ENCODE results near the gene CAMK2G.
"Not testable (repeated sequence)": the region's sequence is repeated elsewhere in the genome, so short reads cannot be mapped to it uniquely, and the experiment has no call there.

Gene CAMK2G

GRCh38 chr10:73892310-73893030 lies 18.1 kb upstream of the CAMK2G start:
- no peaks in the 10 kb centered on the region for H3K27me3 Mint-ChIP-seq
- no peaks in the 10 kb centered on the region for H3K36me3 Mint-ChIP-seq (ENCODE audit: low read depth)
- no peak overlapping the region for H3K27ac Mint-ChIP-seq
- H3K9me3 Mint-ChIP-seq: no peaks in the 10 kb centered on the region
- no peak overlapping the region for H3K4me3 Mint-ChIP-seq
- H3K4me1 Mint-ChIP-seq (ENCODE audit: low read depth): peaks cover 25% of the 10 kb centered on the region

GRCh38 chr10:73891540-73891939 lies 17.2 kb upstream of the CAMK2G start:
- Mint-ChIP-seq H3K36me3 (ENCODE audit: low read depth) (no peaks in the 10 kb centered on the region), H3K27ac (no peak overlapping the region), H3K4me3 (no peak overlapping the region), H3K9me3 (no peaks in the 10 kb centered on the region), H3K27me3 (no peaks in the 10 kb centered on the region), H3K4me1 (ENCODE audit: low read depth) (peaks cover 25% of the 10 kb centered on the region)

GRCh38 chr10:73890830-73891229 lies 16.5 kb upstream of the CAMK2G start:
- not testable (repeated sequence) for H3K36me3 Mint-ChIP-seq (ENCODE audit: low read depth); H3K27me3 Mint-ChIP-seq; H3K27ac Mint-ChIP-seq; H3K4me3 Mint-ChIP-seq; H3K9me3 Mint-ChIP-seq
- peaks cover 25% of the 10 kb centered on the region for H3K4me1 Mint-ChIP-seq (ENCODE audit: low read depth)

GRCh38 chr10:73890261-73890660 lies 15.9 kb upstream of the CAMK2G start:
- Mint-ChIP-seq H3K4me3 (no peak overlapping the region), H3K4me1 (ENCODE audit: low read depth) (peaks cover 21% of the 10 kb centered on the region), H3K27ac (no peak overlapping the region), H3K27me3 (no peaks in the 10 kb centered on the region), H3K9me3 (no peaks in the 10 kb centered on the region), H3K36me3 (ENCODE audit: low read depth) (no peaks in the 10 kb centered on the region)

GRCh38 chr10:73889416-73889815 lies 15.1 kb upstream of the CAMK2G start:
- not testable (repeated sequence) for H3K4me3 Mint-ChIP-seq; H3K27me3 Mint-ChIP-seq; H3K36me3 Mint-ChIP-seq (ENCODE audit: low read depth); H3K9me3 Mint-ChIP-seq; H3K27ac Mint-ChIP-seq
- peaks cover 15% of the 10 kb centered on the region for H3K4me1 Mint-ChIP-seq (ENCODE audit: low read depth)

DNA sequence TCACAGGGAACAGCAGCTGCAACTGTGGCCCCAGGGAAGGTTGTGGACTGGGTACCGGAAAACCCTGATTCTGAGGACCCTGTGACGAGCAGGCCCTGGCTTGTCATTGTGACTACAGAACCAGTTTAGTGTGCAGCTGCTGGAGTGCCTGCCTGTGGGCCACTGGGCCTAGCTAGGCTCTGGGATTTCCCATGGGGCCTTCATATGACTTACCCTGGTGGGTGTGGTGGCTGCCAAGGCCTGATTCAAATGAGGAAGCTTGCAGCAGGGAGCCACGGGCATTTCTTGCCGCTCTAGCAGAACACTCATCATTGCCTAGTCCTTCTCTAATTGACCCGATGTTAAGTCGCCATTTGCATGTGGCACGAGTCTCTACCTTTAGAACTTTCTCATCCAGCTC lies 14.7 kb upstream of the CAMK2G start:
- no peak overlapping the region for H3K4me3 Mint-ChIP-seq
- H3K27me3 Mint-ChIP-seq: no peaks in the 10 kb centered on the region
- H3K36me3 Mint-ChIP-seq (ENCODE audit: low read depth): no peaks in the 10 kb centered on the region
- H3K27ac Mint-ChIP-seq: no peak overlapping the region
- H3K9me3 Mint-ChIP-seq: no peaks in the 10 kb centered on the region
- H3K4me1 Mint-ChIP-seq (ENCODE audit: low read depth): peaks cover 11% of the 10 kb centered on the region

DNA sequence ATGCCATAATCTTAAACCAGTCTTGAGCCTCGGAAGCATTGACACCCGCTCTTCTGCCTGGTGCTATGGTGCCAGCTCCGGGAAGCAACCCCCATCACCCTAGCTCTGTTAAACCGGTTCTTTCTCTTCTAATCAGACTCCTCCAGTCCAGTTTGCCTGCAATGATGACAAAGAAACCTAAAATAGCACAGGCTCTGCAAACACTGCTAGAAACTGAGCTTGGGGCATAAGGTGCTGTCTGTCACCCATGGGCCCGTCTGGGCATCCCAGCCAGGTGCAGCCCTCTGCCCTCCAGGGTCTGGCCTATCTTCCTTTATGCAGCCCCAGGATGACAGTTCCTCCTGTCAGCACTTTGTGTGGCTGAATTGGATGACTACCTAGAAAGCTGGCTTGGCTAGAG lies 14.2 kb upstream of the CAMK2G start:
- Mint-ChIP-seq H3K27ac (no peak overlapping the region), H3K4me1 (ENCODE audit: low read depth) (peaks cover 9% of the 10 kb centered on the region), H3K4me3 (no peak overlapping the region), H3K9me3 (no peaks in the 10 kb centered on the region), H3K27me3 (no peaks in the 10 kb centered on the region), H3K36me3 (ENCODE audit: low read depth) (no peaks in the 10 kb centered on the region)

DNA sequence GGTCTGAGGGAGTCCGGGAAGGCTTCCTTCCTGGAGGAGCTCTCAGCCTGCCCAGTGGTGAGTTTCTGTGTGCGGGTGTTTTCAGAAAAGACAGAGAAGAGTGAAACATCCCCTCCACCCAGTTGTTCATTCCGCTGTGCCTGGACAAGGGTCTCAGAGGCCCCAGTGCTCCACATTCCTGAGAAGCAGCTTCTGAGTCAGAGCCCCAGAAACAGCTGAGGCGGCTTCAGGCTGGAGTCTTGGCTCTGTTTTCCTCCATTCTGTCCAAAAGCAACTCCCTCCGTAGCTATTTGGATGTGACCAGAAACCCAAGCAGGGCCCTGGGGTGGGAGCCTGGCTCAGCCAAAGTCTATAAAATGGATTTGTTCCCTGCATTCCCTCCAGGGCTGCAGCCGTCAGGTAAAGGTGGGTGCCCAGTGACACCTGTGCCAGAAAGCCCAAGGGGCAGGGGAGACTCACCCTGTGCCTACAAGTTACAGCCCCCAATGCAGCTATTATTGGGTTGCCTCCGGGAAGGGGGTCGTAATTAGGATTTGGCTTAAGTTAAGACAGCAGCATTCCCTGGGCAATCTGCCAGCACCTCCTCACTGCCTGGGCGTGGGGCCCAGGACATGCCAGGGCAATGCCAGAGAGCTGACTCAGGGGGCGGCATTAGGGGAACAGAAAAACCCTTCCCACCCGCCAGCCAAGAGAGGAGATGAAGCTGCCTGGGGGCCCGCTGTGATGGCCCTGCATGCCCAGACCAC lies 13.1 kb upstream of the CAMK2G start:
- Mint-ChIP-seq H3K36me3 (ENCODE audit: low read depth) (no peaks in the 10 kb centered on the region), H3K4me1 (ENCODE audit: low read depth) (peaks cover 9% of the 10 kb centered on the region), H3K4me3 (no peak overlapping the region), H3K9me3 (no peaks in the 10 kb centered on the region), H3K27me3 (no peaks in the 10 kb centered on the region), H3K27ac (no peak overlapping the region)

DNA sequence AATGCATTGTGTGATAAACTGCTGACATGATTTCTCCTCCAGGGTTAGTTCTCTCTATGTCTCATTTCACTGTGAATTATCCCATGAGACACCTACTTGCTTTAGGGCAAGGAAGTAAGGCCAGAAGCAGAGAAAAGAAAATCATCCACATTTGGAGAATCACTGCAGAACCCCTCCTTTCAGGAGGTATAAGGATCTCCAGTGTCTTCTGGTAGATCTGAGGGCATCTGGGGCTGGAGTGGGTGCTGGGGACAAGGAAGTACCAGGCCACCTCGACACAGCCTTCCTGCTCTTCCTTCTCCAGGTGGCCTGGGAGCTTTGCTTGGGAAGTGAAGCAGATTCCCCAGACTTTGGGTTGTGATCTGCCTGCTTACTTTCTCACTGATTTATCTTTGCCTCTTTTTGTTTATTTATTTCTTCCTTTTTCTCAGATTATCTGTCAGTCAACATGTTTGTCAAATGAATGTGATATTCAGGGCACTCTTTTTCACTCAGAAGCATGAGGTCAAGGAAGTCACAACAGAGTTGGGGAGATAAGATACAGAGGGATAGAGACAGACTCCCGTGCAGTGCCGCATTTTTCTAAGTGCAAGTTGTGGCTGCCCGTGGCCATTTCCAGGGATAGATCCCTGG lies 12.4 kb upstream of the CAMK2G start:
- no peaks in the 10 kb centered on the region for H3K36me3 Mint-ChIP-seq (ENCODE audit: low read depth)
- no peaks in the 10 kb centered on the region for H3K27me3 Mint-ChIP-seq
- H3K4me1 Mint-ChIP-seq (ENCODE audit: low read depth): peaks cover 9% of the 10 kb centered on the region
- H3K4me3 Mint-ChIP-seq: no peak overlapping the region
- no peaks in the 10 kb centered on the region for H3K9me3 Mint-ChIP-seq
- no peak overlapping the region for H3K27ac Mint-ChIP-seq

- H3K4me1 Mint-ChIP-seq (ENCODE audit: low read depth): peaks cover 9% of the 10 kb centered on the region
- no peak overlapping the region for H3K4me3 Mint-ChIP-seq
- H3K9me3 Mint-ChIP-seq: no peaks in the 10 kb centered on the region
- no peaks in the 10 kb centered on the region for H3K36me3 Mint-ChIP-seq (ENCODE audit: low read depth)
- no peaks in the 10 kb centered on the region for H3K27me3 Mint-ChIP-seq
- no peak overlapping the region for H3K27ac Mint-ChIP-seq
These were observed 11.8 kb upstream of the CAMK2G start for GRCh38 chr10:73886085-73886529.

DNA sequence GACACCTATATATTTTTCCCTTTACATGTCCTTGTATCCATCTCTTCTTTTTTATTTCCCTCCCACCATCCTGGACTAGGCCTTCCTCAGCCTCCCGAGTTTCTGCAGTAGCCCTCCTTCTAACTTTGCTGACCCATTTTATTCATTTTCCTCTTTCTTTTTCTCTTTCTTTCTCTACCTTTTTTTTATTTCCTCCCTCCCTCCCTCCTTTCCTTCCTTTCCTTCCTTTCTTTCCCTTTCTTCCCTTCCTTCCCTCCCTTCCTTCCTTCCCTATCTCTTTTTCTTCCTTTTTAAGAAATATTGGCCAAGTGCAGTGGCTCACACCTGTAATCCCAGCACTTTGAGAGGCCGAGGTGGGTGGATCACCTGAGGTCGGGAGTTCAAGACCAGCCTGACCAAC lies 9.7 kb upstream of the CAMK2G start:
- no peaks in the 10 kb centered on the region for H3K36me3 Mint-ChIP-seq (ENCODE audit: low read depth)
- H3K4me3 Mint-ChIP-seq: no peak overlapping the region
- no peaks in the 10 kb centered on the region for H3K9me3 Mint-ChIP-seq
- H3K27me3 Mint-ChIP-seq: no peaks in the 10 kb centered on the region
- peak overlapping the region; percentile 50 for H3K27ac Mint-ChIP-seq
- H3K4me1 Mint-ChIP-seq (ENCODE audit: low read depth): peaks cover 13% of the 10 kb centered on the region

GRCh38 chr10:73881221-73881919 lies 7.0 kb upstream of the CAMK2G start:
- no peak overlapping the region for H3K27ac Mint-ChIP-seq
- no peaks in the 10 kb centered on the region for H3K27me3 Mint-ChIP-seq
- no peaks in the 10 kb centered on the region for H3K36me3 Mint-ChIP-seq (ENCODE audit: low read depth)
- no peak overlapping the region for H3K4me3 Mint-ChIP-seq
- H3K9me3 Mint-ChIP-seq: no peaks in the 10 kb centered on the region
- H3K4me1 Mint-ChIP-seq (ENCODE audit: low read depth): peaks cover 28% of the 10 kb centered on the region

DNA sequence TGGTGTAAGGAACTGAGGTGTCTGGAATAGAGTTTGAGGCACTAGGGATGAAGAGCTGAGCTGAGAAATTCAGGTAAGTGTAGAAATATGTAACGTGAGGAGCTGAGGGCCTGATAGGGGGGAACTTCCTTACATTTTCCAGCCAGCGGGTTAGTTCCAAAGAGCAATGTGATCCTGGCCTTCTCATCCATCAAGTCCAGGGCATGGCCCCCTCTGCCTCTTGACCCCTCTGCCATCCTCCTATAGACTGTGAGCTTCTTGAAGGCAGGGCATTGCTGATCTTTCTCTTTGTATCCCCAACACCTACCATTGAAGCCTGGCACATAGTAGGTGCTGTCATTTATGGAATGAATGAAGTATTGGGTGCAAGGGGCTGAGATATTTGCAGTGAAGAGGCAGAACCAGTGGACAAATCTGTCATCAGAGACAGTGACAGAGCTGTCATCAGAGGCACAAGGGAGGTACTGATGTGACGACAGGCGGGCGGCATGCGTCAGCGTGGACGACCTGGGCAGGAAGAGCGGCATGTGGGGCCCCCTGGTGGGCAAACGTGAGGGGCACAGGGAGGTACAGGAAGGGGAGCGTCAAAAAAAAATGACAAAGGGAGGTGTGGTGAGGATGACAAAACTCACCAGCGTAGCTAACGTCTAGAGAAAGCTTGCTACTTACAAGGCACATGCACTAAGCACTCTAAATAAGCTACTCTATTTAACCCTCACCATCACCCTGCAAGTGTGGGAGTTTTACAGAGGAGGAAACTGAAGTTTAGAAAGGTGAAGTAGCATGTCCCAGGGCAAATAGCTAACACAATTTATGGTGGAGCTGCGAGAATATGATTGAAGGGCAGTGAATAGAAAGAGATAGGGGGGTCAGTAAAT lies 5.2 kb upstream of the CAMK2G start:
- no peak overlapping the region for H3K4me3 Mint-ChIP-seq
- H3K27ac Mint-ChIP-seq: peak overlapping the region; percentile 38
- H3K27me3 Mint-ChIP-seq: no peaks in the 10 kb centered on the region
- H3K36me3 Mint-ChIP-seq (ENCODE audit: low read depth): no peaks in the 10 kb centered on the region
- H3K9me3 Mint-ChIP-seq: no peaks in the 10 kb centered on the region
- peaks cover 40% of the 10 kb centered on the region for H3K4me1 Mint-ChIP-seq (ENCODE audit: low read depth)

DNA sequence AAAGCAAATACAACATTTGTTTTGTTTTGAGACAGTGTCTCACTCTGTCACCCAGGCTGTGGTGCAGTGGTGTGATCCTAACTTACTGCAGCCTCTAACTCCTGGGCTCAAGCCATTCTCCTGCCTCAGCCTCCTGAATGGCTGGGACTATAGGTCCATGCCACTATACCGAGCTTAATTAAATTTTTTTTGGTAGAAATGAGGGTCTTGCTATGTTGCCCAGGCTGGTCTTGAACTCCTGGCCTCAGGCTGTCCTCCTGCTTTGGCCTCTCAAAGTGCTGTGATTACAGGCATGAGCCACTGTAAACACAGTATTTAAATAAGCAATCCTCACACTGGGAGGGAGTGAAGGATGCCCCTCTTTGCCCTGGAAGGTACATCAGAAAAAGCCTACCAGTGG lies 4.0 kb upstream of the CAMK2G start:
- Mint-ChIP-seq H3K9me3 (no peaks in the 10 kb centered on the region), H3K36me3 (ENCODE audit: low read depth) (no peaks in the 10 kb centered on the region), H3K27ac (no peak overlapping the region), H3K4me3 (no peak overlapping the region), H3K27me3 (no peaks in the 10 kb centered on the region), H3K4me1 (ENCODE audit: low read depth) (peaks cover 41% of the 10 kb centered on the region)

Data from stimulated activated naive CD8-positive, alpha-beta T cell treated with anti-CD3 and anti-CD28 coated beads, Interleukin-15, Interleukin-2, amounts not matched to agents 100 ng/mL and 50 ng/mL, for 24 hours (primary cell).